ENCODE measurements around the gene HDAC11.

DNA sequence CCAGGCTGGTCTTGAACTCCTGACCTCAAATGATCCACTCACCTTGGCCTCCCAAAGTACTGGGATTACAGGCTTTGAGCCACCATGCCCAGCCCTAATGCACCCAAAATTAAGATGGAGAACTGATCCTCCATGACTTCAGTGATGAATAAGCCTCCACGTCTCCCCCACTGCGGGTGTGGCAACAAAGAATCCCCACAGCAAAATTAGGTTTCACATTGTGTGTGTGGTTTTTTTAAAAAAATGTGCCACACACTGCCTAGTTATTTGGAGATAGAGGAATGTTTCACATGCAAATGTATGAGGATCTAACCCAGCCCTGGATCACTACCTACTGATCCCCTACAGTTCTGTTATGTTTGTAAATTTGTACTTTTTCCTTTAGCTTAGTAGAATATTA is 17.3 kb downstream of the HDAC11 start:
- TF ChIP-seq EZH2 (IDR thresholded peaks at IDR 0.05; ENCODE audit: insufficient read depth, poor library complexity, severe bottlenecking): no peak
- TF ChIP-seq EZH2phosphoT487 (IDR thresholded peaks at IDR 0.05; ENCODE audit: insufficient read depth, low read depth): no peak

Data from GM23248 (cell line).